ENCODE data around the gene APEH.

Gene APEH

GRCh38 chr3:49714728-49715550 lies 40.8 kb downstream of the APEH start:
- Mint-ChIP-seq H3K27ac (no peak overlapping the region), H3K36me3 (ENCODE audit: low read depth) (no peaks in the 10 kb centered on the region), H3K9me3 (no peaks in the 10 kb centered on the region), H3K4me3 (no peak overlapping the region), H3K27me3 (ENCODE audit: low read depth) (no peaks in the 10 kb centered on the region), H3K4me1 (ENCODE audit: low read depth) (peaks cover 21% of the 10 kb centered on the region)

- H3K4me1 Mint-ChIP-seq (ENCODE audit: low read depth): peaks cover 21% of the 10 kb centered on the region
- H3K9me3 Mint-ChIP-seq: no peaks in the 10 kb centered on the region
- H3K36me3 Mint-ChIP-seq (ENCODE audit: low read depth): peaks cover 1% of the 10 kb centered on the region
- H3K27me3 Mint-ChIP-seq (ENCODE audit: low read depth): no peaks in the 10 kb centered on the region
- no peak overlapping the region for H3K4me3 Mint-ChIP-seq
- H3K27ac Mint-ChIP-seq: no peak overlapping the region
Observed at GRCh38 chr3:49715611-49716121, 41.5 kb downstream of the APEH start.

- Mint-ChIP-seq H3K36me3 (ENCODE audit: low read depth) (peaks cover 5% of the 10 kb centered on the region), H3K4me1 (ENCODE audit: low read depth) (peaks cover 25% of the 10 kb centered on the region), H3K9me3 (no peaks in the 10 kb centered on the region), H3K27ac (no peak overlapping the region), H3K4me3 (no peak overlapping the region), H3K27me3 (ENCODE audit: low read depth) (no peaks in the 10 kb centered on the region)
Observed at GRCh38 chr3:49716169-49716568, 42.0 kb downstream of the APEH start.

- no peaks in the 10 kb centered on the region for H3K27me3 Mint-ChIP-seq (ENCODE audit: low read depth)
- no peak overlapping the region for H3K27ac Mint-ChIP-seq
- peaks cover 9% of the 10 kb centered on the region for H3K36me3 Mint-ChIP-seq (ENCODE audit: low read depth)
- H3K4me3 Mint-ChIP-seq: no peak overlapping the region
- no peaks in the 10 kb centered on the region for H3K9me3 Mint-ChIP-seq
- peaks cover 26% of the 10 kb centered on the region for H3K4me1 Mint-ChIP-seq (ENCODE audit: low read depth)
Observed at GRCh38 chr3:49716691-49717210, 42.6 kb downstream of the APEH start.

- Mint-ChIP-seq H3K4me3 (no peak overlapping the region), H3K27ac (no peak overlapping the region), H3K4me1 (ENCODE audit: low read depth) (peaks cover 22% of the 10 kb centered on the region), H3K36me3 (ENCODE audit: low read depth) (peaks cover 9% of the 10 kb centered on the region), H3K27me3 (ENCODE audit: low read depth) (no peaks in the 10 kb centered on the region), H3K9me3 (no peaks in the 10 kb centered on the region)
Observed at GRCh38 chr3:49717211-49717958, 43.2 kb downstream of the APEH start.

- H3K36me3 Mint-ChIP-seq (ENCODE audit: low read depth): peaks cover 11% of the 10 kb centered on the region
- H3K27me3 Mint-ChIP-seq (ENCODE audit: low read depth): no peaks in the 10 kb centered on the region
- peak overlapping the region; percentile 76 for H3K27ac Mint-ChIP-seq
- peaks cover 27% of the 10 kb centered on the region for H3K4me1 Mint-ChIP-seq (ENCODE audit: low read depth)
- H3K4me3 Mint-ChIP-seq: peak overlapping the region; percentile 83
- H3K9me3 Mint-ChIP-seq: no peaks in the 10 kb centered on the region
Observed at GRCh38 chr3:49717959-49718857, 44.1 kb downstream of the APEH start.

- no peaks in the 10 kb centered on the region for H3K9me3 Mint-ChIP-seq
- peak overlapping the region; percentile 76 for H3K27ac Mint-ChIP-seq
- peaks cover 28% of the 10 kb centered on the region for H3K4me1 Mint-ChIP-seq (ENCODE audit: low read depth)
- H3K27me3 Mint-ChIP-seq (ENCODE audit: low read depth): no peaks in the 10 kb centered on the region
- H3K4me3 Mint-ChIP-seq: peak overlapping the region; percentile 83
- peaks cover 12% of the 10 kb centered on the region for H3K36me3 Mint-ChIP-seq (ENCODE audit: low read depth)
Observed at GRCh38 chr3:49718858-49719213, 44.7 kb downstream of the APEH start.

GRCh38 chr3:49719214-49719884 lies 45.2 kb downstream of the APEH start, which contains the start of gene AMIGO3:
Gene AMIGO3 (minus strand): TSS chr3:49719684. CDS start chr3:49719465, 219 bp downstream.
- peaks cover 30% of the 10 kb centered on the region for H3K4me1 Mint-ChIP-seq (ENCODE audit: low read depth)
- H3K27me3 Mint-ChIP-seq (ENCODE audit: low read depth): no peaks in the 10 kb centered on the region
- H3K9me3 Mint-ChIP-seq: no peaks in the 10 kb centered on the region
- peak within 1 kb of the TSS; percentile 83 for H3K4me3 Mint-ChIP-seq
- H3K36me3 Mint-ChIP-seq (ENCODE audit: low read depth): peaks cover 12% of the 10 kb centered on the region
- H3K27ac Mint-ChIP-seq: peak within 1 kb of the TSS; percentile 76

GRCh38 chr3:49720855-49721595 lies 46.9 kb downstream of the APEH start:
- Mint-ChIP-seq H3K9me3 (no peaks in the 10 kb centered on the region), H3K27ac (peak overlapping the region; percentile 24), H3K4me1 (ENCODE audit: low read depth) (peaks cover 34% of the 10 kb centered on the region), H3K4me3 (peak overlapping the region; percentile 26), H3K27me3 (ENCODE audit: low read depth) (no peaks in the 10 kb centered on the region), H3K36me3 (ENCODE audit: low read depth) (peaks cover 17% of the 10 kb centered on the region)

GRCh38 chr3:49721596-49721895 lies 47.4 kb downstream of the APEH start:
- Mint-ChIP-seq H3K4me3 (no peak overlapping the region), H3K27ac (no peak overlapping the region), H3K27me3 (ENCODE audit: low read depth) (no peaks in the 10 kb centered on the region), H3K9me3 (no peaks in the 10 kb centered on the region), H3K4me1 (ENCODE audit: low read depth) (peaks cover 34% of the 10 kb centered on the region), H3K36me3 (ENCODE audit: low read depth) (peaks cover 17% of the 10 kb centered on the region)

GRCh38 chr3:49721896-49722781 lies 48.0 kb downstream of the APEH start:
- Mint-ChIP-seq H3K27me3 (ENCODE audit: low read depth) (no peaks in the 10 kb centered on the region), H3K36me3 (ENCODE audit: low read depth) (peaks cover 17% of the 10 kb centered on the region), H3K27ac (peak overlapping the region; percentile 96), H3K4me1 (ENCODE audit: low read depth) (peaks cover 34% of the 10 kb centered on the region), H3K4me3 (peak overlapping the region; percentile 94), H3K9me3 (no peaks in the 10 kb centered on the region)

GRCh38 chr3:49722896-49723295 lies 48.7 kb downstream of the APEH start:
- Mint-ChIP-seq H3K27me3 (ENCODE audit: low read depth) (no peaks in the 10 kb centered on the region), H3K4me1 (ENCODE audit: low read depth) (peaks cover 34% of the 10 kb centered on the region), H3K27ac (peak overlapping the region; percentile 96), H3K9me3 (no peaks in the 10 kb centered on the region), H3K4me3 (peak overlapping the region; percentile 94), H3K36me3 (ENCODE audit: low read depth) (peaks cover 21% of the 10 kb centered on the region)
